AG04450 (cell line): ENCODE measurements around the gene GTSE1. TPM values are rescaled to one million over a fixed set of nuclear protein-coding genes. Genes with fewer than 3 reads are reported as not detected.

ENCODE experiments used
- CTCF ChIA-PET: fragments of 300-600, 350-600 bp; formaldehyde crosslinking; extraction: SDS; loops from one replicate; lab custom pipeline; 2022; ENCODE audit warnings: antibody characterized with exemption, inconsistent platforms; lab: Charles Lee
- POLR2A ChIA-PET: fragments of 350-600 bp; formaldehyde crosslinking; extraction: SDS; loops from one replicate; lab custom pipeline; 2021; ENCODE audit warnings: antibody characterized with exemption, inconsistent platforms; lab: Yijun Ruan, JAX
- DNase-seq: peaks from one replicate; pipeline ENCODE4 v3.0.0-alpha.2; 2011; ENCODE audit warnings: low read depth, low spot score
- H3K27ac ChIP-seq: one replicate; pipeline ENCODE4 v1.5.1; 2012; ENCODE audit warnings: low read depth, low read length, control low read depth
- H3K27me3 ChIP-seq: one replicate; pipeline ENCODE4 v1.6.0; 2012; ENCODE audit warnings: low read length; ENCODE audit not compliant: control insufficient read depth, insufficient read depth
- H3K4me3 ChIP-seq: 2 replicates; pipeline ENCODE4 v1.5.1; 2011; ENCODE audit warnings: mild to moderate bottlenecking, low read depth, low read length, control low read depth
- H3K9me3 ChIP-seq: 2 replicates; pipeline ENCODE4 v1.5.1; 2012; ENCODE audit warnings: low read length; ENCODE audit not compliant: control insufficient read depth, insufficient read depth
- polyA plus RNA-seq: library from polyadenylated mRNA; depleted of rRNA; stranded (reverse); fragments of >200 nt; gene quantifications from 2 replicates; pipeline ENCODE4 v1.2.3, GENCODE V29; 2011
- TF ChIP-seq, protein P1 (sequence below): IDR thresholded peaks from 2 replicates; pipeline ENCODE4 v1.5.1; 2011; ENCODE audit warnings: low read depth, low read length, control low read depth, inconsistent platforms

GTSE1 gene
- polyA plus RNA-seq, 1 experiment = 4.0 TPM

DNA sequence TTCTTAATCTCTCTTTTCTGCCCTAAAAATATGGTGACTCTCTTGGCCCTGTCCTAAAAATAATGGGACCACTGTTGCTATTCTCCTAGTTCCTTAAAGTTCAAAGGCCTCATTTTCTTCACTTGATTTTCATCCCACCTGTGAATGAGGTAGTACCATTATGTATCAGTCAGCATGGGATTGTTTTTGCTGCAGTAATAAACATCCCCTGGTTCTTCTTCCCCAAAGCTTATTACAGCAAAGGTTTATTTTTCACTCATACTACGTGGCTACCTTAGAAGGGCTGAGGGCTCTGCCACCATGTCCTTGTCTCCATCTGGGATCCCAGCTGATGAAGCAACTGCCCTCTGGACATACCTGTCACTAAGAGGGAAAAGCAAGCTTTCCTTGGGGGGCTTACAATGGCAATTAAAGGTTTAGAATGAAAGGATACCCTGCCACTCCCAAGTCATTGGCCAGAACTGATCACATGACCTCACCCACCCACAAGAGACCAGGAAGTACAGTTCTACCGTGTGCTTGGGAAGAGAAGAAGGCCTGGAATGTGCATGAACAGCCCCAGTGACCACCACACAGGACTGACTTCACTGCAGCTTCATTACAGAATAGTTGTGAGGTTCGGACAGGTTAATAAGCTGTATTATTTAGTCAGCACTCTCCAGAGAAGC is 21.1 kb upstream of the GTSE1 start:
- CTCF ChIA-PET = no interaction called here
- DNase-seq = no peak
- no peaks in the 10 kb centered on the region for H3K27me3 ChIP-seq
- no peak overlapping the region for H3K27ac ChIP-seq
- no peak overlapping the region for H3K4me3 ChIP-seq
- H3K9me3 ChIP-seq = no peaks in the 10 kb centered on the region
- TF ChIP-seq, protein P1, sequence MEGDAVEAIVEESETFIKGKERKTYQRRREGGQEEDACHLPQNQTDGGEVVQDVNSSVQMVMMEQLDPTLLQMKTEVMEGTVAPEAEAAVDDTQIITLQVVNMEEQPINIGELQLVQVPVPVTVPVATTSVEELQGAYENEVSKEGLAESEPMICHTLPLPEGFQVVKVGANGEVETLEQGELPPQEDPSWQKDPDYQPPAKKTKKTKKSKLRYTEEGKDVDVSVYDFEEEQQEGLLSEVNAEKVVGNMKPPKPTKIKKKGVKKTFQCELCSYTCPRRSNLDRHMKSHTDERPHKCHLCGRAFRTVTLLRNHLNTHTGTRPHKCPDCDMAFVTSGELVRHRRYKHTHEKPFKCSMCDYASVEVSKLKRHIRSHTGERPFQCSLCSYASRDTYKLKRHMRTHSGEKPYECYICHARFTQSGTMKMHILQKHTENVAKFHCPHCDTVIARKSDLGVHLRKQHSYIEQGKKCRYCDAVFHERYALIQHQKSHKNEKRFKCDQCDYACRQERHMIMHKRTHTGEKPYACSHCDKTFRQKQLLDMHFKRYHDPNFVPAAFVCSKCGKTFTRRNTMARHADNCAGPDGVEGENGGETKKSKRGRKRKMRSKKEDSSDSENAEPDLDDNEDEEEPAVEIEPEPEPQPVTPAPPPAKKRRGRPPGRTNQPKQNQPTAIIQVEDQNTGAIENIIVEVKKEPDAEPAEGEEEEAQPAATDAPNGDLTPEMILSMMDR = no peak
- POLR2A ChIA-PET = interaction anchor here (1.4 kb wide), 1 partner anchor 8 kb away, joined by 4 read pairs; the partner anchor contains the start of gene TTC38

DNA sequence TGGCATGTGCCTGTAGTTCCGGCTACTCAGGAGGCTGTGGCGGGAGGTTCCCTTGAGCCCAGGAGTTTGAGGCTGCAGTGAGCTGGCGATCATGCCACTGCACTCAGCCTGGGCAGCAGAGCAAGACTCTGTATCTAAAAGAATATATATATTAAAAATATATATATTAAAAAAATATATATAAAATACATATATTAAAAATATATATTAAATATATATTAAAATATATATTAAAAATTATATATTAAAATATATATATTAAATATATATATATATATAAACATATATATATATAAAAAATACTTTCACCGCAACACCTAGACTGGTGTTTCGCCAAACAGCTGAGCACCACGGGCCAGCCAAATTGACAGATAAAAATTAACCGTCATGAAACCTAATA is 20.1 kb upstream of the GTSE1 start:
- TF ChIP-seq, protein P1 = no peak
- no peaks in the 10 kb centered on the region for H3K27me3 ChIP-seq
- no peaks in the 10 kb centered on the region for H3K9me3 ChIP-seq
- no peak for DNase-seq
- H3K4me3 ChIP-seq = no peak overlapping the region
- H3K27ac ChIP-seq = no peak overlapping the region
- ChIA-PET CTCF (no interaction called here), POLR2A (interaction anchor here (1.4 to 1.8 kb wide), 2 partner anchors 9 to 20 kb away, joined by 4 read pairs; partner anchors contain the start of genes GTSE1 and TTC38)

- Histone ChIP-seq H3K27ac (no peak overlapping the region), H3K9me3 (no peaks in the 10 kb centered on the region), H3K27me3 (no peaks in the 10 kb centered on the region), H3K4me3 (no peak overlapping the region)
- ChIA-PET POLR2A (no interaction called here), CTCF (no interaction called here)
- TF ChIP-seq, protein P1 = no peak
- DNase-seq = no peak
These were observed 17.7 kb upstream of the GTSE1 start for GRCh38 chr22:46278656-46279645.

DNA sequence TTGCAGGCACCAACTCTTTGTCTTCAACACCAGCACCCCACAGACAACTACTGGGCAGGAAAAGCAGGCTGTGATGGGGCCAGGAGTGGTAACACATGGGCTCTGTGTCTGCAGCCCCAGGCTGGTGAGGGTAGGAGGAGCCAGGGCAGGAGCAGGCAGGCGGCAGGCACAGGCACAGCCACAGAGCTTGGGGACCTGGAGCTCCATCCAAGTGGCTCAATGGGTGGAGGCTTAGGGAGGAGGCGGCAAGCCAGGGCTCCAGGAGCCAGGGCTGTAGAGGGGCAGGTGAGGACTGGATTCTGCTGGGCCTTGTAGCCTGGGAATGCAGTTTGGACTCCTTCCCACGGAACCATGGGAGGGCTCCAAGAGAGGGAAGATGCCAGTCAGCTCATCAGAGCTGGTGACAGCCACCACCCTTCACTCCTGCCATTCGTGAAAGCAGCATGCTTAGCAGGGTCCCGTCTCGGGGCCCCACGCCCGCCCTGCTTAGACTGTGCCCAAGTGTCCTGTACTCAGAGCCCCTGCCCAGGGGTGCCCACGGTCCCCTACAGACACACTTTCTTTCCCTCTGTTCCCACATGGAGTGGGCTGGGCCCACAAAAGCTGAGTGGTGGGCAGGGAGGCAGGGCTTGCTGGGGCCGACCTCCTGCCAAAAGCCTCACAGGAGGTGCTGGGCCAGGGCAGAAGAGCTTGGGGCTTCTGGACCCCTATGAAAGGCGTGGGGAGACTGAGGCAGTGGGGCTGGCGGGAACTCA is 16.4 kb upstream of the GTSE1 start:
- ChIA-PET POLR2A (interaction anchor here (1.0 kb wide), 1 partner anchor 13 kb away, joined by 3 read pairs; the partner anchor contains the start of gene TTC38), CTCF (no interaction called here)
- Histone ChIP-seq H3K4me3 (no peak overlapping the region), H3K9me3 (no peaks in the 10 kb centered on the region), H3K27me3 (no peaks in the 10 kb centered on the region), H3K27ac (no peak overlapping the region)
- DNase-seq = no peak
- TF ChIP-seq, protein P1 = no peak
